ENCODE measurements around the gene RAP1GAP2. TPM values are rescaled to one million over a fixed set of nuclear protein-coding genes. Genes with fewer than 3 reads are reported as not detected.
"Not testable (repeated sequence)": the region's sequence is repeated elsewhere in the genome, so short reads cannot be mapped to it uniquely, and the experiment has no call there.

Gene RAP1GAP2
- total RNA-seq, 2 donors from 2014 or later, result 28.9 to 48.3 TPM

DNA sequence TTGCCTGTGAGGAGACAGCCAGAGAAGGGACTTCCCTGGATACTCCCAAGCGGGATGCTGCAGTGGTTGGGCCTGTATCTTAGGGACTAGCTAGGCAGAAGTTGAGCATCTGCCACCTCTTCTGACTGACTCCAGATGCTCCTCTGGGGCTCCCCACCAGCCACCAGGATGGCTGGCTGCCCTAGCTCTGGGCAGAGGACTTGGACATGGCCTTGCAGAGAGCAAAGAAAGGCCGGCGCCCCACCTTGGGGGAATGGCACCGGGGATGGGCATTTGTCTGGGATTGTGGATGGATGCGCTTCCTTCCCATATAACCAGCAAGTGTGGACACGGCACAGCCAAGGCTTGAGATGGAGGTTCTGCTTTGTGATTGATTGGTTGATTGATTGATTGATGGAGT lies 198.2 kb downstream of the RAP1GAP2 start:
- no peak overlapping the region for H3K4me3 ChIP-seq
- no peaks in the 10 kb centered on the region for H3K36me3 ChIP-seq
- 98% methylated on average over 6 of the region's 6 CpGs for WGBS
- peaks cover 10% of the 10 kb centered on the region for H3K4me1 ChIP-seq (replicated peaks)
- intact Hi-C loops (cut with DNase I), result no loop called here
- TF ChIP-seq POLR2A (IDR thresholded peaks at IDR 0.05), result no peak
- TF ChIP-seq, protein P1, sequence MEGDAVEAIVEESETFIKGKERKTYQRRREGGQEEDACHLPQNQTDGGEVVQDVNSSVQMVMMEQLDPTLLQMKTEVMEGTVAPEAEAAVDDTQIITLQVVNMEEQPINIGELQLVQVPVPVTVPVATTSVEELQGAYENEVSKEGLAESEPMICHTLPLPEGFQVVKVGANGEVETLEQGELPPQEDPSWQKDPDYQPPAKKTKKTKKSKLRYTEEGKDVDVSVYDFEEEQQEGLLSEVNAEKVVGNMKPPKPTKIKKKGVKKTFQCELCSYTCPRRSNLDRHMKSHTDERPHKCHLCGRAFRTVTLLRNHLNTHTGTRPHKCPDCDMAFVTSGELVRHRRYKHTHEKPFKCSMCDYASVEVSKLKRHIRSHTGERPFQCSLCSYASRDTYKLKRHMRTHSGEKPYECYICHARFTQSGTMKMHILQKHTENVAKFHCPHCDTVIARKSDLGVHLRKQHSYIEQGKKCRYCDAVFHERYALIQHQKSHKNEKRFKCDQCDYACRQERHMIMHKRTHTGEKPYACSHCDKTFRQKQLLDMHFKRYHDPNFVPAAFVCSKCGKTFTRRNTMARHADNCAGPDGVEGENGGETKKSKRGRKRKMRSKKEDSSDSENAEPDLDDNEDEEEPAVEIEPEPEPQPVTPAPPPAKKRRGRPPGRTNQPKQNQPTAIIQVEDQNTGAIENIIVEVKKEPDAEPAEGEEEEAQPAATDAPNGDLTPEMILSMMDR (IDR thresholded peaks at IDR 0.05), result no peak
- no peak for TF ChIP-seq POLR2AphosphoS5 (IDR thresholded peaks at IDR 0.05)
- H3K9me3 ChIP-seq, result no peaks in the 10 kb centered on the region
- DNase-seq (ENCODE audit: low spot score), result no peak
- H3K27me3 ChIP-seq (replicated peaks; ENCODE audit: insufficient read depth), result no peaks in the 10 kb centered on the region
- H3K27ac ChIP-seq, result peak overlapping the region; percentile 76 to 82

DNA sequence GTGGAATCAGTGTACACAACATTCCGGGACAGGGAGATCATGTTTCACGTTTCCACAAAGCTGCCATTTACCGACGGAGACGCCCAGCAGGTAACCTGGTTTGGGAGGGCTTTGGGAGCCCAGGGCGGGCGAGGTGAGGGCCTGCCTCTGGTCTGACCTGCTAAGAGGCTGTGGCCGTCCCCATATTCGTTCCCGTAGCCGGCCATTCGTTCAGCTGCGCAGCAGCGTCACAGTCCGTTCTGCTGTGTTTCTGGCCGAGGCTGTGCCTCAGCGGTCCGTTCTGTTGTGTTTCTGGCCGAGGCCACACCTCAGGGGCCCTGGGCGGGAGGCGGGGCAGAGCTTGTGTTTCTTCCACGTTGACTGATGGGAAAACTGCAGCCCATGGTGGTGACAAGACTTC lies 199.1 kb downstream of the RAP1GAP2 start:
- WGBS, result 64% methylated on average over 21 of the region's 22 CpGs
- peak; percentile 42 for DNase-seq (ENCODE audit: low spot score)
- Histone ChIP-seq H3K9me3 (no peaks in the 10 kb centered on the region), H3K4me3 (peak overlapping the region in 1 of 2 donors; percentile 9), H3K36me3 (no peaks in the 10 kb centered on the region), H3K27me3 (replicated peaks; ENCODE audit: insufficient read depth) (no peaks in the 10 kb centered on the region), H3K27ac (peak overlapping the region; percentile 76 to 82), H3K4me1 (replicated peaks) (peaks cover 10% of the 10 kb centered on the region)
- intact Hi-C loops (cut with DNase I), result no loop called here
- peak; percentile 35 for TF ChIP-seq POLR2AphosphoS5 (IDR thresholded peaks at IDR 0.05)
- TF ChIP-seq, protein P1 (IDR thresholded peaks at IDR 0.05), result no peak
- peak; percentile 25 for TF ChIP-seq POLR2A (IDR thresholded peaks at IDR 0.05)

DNA sequence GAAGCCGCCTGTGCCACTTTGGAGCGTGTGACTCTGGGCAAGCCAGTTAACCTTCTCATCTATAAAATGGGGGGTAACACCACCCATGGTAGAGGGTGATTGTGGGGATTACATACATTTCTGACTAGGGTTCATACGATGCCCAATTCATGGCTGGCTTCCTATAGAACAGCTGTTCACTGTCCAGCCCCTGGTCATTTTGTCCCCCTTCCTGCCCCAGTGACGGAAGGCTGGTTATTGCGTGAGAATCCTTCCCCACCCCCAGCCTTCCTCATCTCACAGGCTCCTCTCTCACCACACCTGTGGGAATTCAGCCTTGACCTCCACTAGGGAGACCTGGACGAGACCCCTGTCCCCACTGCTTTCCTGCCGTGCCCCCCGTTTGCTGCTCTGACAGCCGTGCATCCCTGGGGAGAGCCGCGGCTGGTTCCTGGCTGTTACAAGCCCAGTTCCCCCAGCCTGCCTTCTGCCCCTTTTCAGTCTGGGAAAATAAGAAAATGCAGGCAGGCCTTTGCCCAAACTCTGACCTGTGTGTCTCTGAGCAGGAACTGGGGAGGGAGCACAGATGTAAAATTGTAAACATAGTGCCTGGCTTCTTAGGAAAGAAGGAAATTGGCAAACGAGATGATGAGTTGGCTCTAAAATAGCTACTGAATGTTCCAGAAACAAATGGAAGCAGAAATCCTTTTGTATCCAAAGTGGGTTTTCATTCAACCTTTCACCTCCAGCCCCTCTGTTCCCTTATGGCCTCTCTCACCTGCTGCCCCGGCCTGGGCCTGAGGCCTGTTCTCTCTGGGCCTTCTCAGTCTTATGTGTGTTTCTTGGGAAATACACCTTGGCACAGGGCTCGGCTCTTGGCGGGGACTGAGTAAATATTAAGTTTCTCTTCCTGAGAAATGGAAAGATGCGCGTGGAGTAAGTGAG lies 199.9 kb downstream of the RAP1GAP2 start:
- Histone ChIP-seq H3K4me3 (no peak overlapping the region), H3K27ac (peak overlapping the region; percentile 76 to 82), H3K4me1 (replicated peaks) (peaks cover 10% of the 10 kb centered on the region), H3K36me3 (no peaks in the 10 kb centered on the region), H3K27me3 (replicated peaks; ENCODE audit: insufficient read depth) (no peaks in the 10 kb centered on the region), H3K9me3 (no peaks in the 10 kb centered on the region)
- 58% methylated on average over 17 of the region's 17 CpGs for WGBS
- intact Hi-C loops (cut with DNase I), result no loop called here
- TF ChIP-seq POLR2A (IDR thresholded peaks at IDR 0.05) (no peak), POLR2AphosphoS5 (IDR thresholded peaks at IDR 0.05) (peak; percentile 38)
- TF ChIP-seq, protein P1 (IDR thresholded peaks at IDR 0.05), result no peak
- peak; percentile 39 for DNase-seq (ENCODE audit: low spot score)

DNA sequence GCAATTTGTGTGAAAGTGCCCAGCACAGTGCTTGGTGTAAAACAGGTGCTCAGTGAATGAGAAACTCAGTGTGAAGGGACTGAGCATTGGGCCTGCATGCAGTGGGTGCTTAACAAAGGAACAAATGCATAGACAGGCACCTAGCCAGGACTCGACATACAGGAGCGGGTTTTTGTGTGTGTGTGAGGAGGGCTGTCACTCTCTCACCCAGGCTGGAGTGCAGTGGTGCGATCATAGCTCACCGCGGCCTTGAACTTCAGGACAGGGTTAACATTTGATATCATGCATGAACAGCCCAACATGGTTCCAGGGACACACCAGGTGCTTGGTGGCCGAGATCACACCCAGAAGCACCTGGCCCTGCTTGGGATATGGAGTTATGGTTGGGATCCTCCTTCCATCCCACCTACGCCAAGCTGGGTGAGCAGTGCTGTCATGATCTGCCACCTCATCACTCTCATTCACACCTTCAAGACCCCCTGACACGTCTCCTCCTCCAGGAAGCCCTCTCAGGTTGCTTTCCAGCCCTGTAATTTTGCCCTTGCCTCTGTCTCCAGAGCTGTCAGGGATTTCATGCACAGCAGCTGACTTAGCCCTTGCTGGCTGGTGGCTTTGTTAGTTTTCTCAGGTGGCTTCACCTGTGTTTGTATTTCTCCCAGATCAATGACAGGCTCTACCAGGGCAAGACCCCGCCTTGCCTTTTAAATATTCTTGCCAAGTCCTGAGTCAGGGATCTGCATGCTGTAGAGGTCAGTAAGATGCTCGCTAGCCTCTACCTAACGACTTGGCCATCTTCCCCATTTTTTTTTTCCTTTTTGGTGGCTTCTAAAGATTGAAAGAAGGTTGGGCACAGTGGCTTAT lies 200.8 kb downstream of the RAP1GAP2 start:
- DNase-seq (ENCODE audit: low spot score), result no peak
- Histone ChIP-seq H3K27me3 (replicated peaks; ENCODE audit: insufficient read depth) (no peaks in the 10 kb centered on the region), H3K9me3 (no peaks in the 10 kb centered on the region), H3K4me1 (replicated peaks) (peaks cover 10% of the 10 kb centered on the region), H3K4me3 (no peak overlapping the region), H3K36me3 (no peaks in the 10 kb centered on the region), H3K27ac (peak overlapping the region; percentile 76 to 82)
- WGBS, result 84% methylated on average over 11 of the region's 11 CpGs
- intact Hi-C loops (cut with DNase I), result no loop called here
- TF ChIP-seq POLR2AphosphoS5 (IDR thresholded peaks at IDR 0.05), result no peak
- TF ChIP-seq, protein P1 (IDR thresholded peaks at IDR 0.05), result no peak
- no peak for TF ChIP-seq POLR2A (IDR thresholded peaks at IDR 0.05)

DNA sequence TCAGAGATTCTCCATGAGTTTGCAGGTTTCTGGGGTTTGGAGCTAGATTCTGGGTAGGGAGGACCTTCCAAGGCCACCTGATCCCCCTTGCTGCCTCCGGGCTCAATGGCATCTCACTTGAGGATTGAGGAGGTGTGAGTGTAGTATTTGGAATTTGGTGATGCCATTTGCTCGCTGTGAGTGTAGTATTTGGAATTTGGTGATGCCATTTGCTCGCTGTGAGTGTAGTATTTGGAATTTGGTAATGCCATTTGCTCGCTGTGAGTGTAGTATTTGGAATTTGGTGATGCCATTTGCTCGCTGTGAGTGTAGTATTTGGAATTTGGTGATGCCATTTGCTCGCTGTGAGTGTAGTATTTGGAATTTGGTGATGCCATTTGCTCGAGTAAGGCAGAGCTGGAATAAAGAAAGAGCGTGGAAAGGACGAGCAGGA lies 202.2 kb downstream of the RAP1GAP2 start:
- H3K27me3 ChIP-seq (replicated peaks; ENCODE audit: insufficient read depth); H3K4me3 ChIP-seq; H3K36me3 ChIP-seq; H3K27ac ChIP-seq; DNase-seq (ENCODE audit: low spot score); intact Hi-C loops (cut with DNase I); H3K9me3 ChIP-seq: not testable (repeated sequence)
- H3K4me1 ChIP-seq (replicated peaks), result peaks cover 10% of the 10 kb centered on the region
- 98% methylated on average over 9 of the region's 9 CpGs for WGBS
